ENCODE measurements around the gene TIGD1.

TIGD1 gene

DNA sequence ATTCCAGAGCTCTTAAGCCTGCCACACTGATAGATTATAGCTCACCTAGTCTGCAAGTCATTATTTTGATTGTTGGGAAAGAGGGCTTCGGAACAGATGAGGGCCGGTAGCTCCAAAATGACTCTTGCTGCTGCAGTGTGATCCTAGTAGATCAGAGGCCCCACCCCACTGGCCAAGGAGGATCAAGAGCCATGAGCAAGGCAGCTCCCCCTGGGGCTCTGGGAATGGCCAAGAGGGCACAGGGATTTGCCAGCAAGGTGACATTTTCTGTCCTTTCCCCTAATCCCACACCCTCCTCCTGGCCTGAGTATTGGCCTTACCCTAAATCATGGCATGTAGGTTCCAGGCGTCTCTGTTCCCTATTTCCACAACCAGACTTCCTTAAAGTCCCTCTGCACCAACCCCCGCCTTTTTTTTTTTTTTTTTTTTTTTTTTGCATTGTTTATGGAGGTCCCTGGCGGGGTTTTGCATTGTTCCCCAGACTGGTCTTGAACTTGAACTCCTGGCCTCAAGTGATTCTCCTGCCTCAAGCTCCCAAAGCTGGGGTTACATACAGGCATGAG, 36.7 kb upstream of the TIGD1 start:
- Histone ChIP-seq H3K9me3 (ENCODE audit: severe bottlenecking) (no peaks in the 10 kb centered on the region), H3K4me1 (ENCODE audit: insufficient read depth, poor library complexity, severe bottlenecking) (peaks cover 18% of the 10 kb centered on the region), H3K36me3 (ENCODE audit: low read depth) (no peaks in the 10 kb centered on the region), H3K27me3 (ENCODE audit: insufficient read depth, poor library complexity, severe bottlenecking) (no peaks in the 10 kb centered on the region), H3K27ac (ENCODE audit: poor library complexity, severe bottlenecking) (no peak overlapping the region), H3K4me3 (ENCODE audit: severe bottlenecking) (no peak overlapping the region)
- ATAC-seq (ENCODE audit: low read depth) (no peak), DNase-seq (ENCODE audit: low spot score) (no peak)
- TF ChIP-seq, protein P1, sequence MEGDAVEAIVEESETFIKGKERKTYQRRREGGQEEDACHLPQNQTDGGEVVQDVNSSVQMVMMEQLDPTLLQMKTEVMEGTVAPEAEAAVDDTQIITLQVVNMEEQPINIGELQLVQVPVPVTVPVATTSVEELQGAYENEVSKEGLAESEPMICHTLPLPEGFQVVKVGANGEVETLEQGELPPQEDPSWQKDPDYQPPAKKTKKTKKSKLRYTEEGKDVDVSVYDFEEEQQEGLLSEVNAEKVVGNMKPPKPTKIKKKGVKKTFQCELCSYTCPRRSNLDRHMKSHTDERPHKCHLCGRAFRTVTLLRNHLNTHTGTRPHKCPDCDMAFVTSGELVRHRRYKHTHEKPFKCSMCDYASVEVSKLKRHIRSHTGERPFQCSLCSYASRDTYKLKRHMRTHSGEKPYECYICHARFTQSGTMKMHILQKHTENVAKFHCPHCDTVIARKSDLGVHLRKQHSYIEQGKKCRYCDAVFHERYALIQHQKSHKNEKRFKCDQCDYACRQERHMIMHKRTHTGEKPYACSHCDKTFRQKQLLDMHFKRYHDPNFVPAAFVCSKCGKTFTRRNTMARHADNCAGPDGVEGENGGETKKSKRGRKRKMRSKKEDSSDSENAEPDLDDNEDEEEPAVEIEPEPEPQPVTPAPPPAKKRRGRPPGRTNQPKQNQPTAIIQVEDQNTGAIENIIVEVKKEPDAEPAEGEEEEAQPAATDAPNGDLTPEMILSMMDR (IDR thresholded peaks at IDR 0.05; ENCODE audit: poor library complexity, severe bottlenecking) = no peak

- no peak for DNase-seq (ENCODE audit: low spot score)
- TF ChIP-seq, protein P1 (IDR thresholded peaks at IDR 0.05; ENCODE audit: poor library complexity, severe bottlenecking) = no peak
- ATAC-seq (ENCODE audit: low read depth) = no peak
- Histone ChIP-seq H3K4me1 (ENCODE audit: insufficient read depth, poor library complexity, severe bottlenecking) (peaks cover 8% of the 10 kb centered on the region), H3K27me3 (ENCODE audit: insufficient read depth, poor library complexity, severe bottlenecking) (no peaks in the 10 kb centered on the region), H3K9me3 (ENCODE audit: severe bottlenecking) (no peaks in the 10 kb centered on the region), H3K27ac (ENCODE audit: poor library complexity, severe bottlenecking) (no peak overlapping the region), H3K4me3 (ENCODE audit: severe bottlenecking) (no peak overlapping the region), H3K36me3 (ENCODE audit: low read depth) (no peaks in the 10 kb centered on the region)
Measured at GRCh38 chr2:232584238-232584637, 33.9 kb upstream of the TIGD1 start.

DNA sequence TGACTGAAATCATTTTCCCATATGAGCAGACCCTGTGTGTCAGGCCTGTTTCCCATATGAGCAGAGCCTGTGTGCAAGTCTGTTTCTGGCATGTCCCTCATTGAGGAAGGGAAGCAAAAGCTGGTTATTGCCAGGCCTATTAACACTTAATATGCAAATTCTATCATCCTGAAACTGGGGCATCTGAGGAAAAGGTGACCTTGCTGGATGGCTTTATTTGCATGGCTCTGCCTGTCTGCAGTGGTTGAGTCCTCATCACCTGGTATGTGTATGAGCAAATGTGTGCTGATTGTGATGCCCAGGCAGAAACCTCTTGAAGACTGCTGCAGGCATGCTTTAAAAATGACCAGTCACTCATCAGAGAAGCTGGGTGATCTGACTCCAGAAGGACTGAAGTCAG, 31.4 kb upstream of the TIGD1 start:
- DNase-seq (ENCODE audit: low spot score) = no peak
- no peak overlapping the region for H3K4me3 ChIP-seq (ENCODE audit: severe bottlenecking)
- H3K9me3 ChIP-seq (ENCODE audit: severe bottlenecking) = no peaks in the 10 kb centered on the region
- ATAC-seq (ENCODE audit: low read depth) = no peak
- TF ChIP-seq, protein P1 (IDR thresholded peaks at IDR 0.05; ENCODE audit: poor library complexity, severe bottlenecking) = no peak
- H3K27me3 ChIP-seq (ENCODE audit: insufficient read depth, poor library complexity, severe bottlenecking) = no peaks in the 10 kb centered on the region
- H3K27ac ChIP-seq (ENCODE audit: poor library complexity, severe bottlenecking) = no peak overlapping the region
- H3K36me3 ChIP-seq (ENCODE audit: low read depth) = no peaks in the 10 kb centered on the region; the same call in 1 of the 2 replicates
- no peaks in the 10 kb centered on the region for H3K4me1 ChIP-seq (ENCODE audit: insufficient read depth, poor library complexity, severe bottlenecking)

DNA sequence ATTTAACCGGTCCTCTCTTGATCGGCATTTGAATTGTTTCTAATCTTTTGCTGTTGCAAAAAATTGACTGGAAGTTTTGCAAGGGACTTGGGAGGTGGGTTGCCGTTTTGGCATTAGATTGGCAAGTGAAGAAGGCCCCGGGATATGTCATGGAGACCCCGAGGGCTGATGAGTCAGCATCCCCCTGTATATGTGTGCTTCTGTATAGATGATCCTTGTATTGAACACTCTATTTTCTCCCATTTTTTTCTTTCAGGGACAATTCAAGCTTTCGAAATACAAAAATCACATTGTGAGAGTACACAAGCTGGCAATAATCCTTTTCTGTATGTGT, 30.3 kb upstream of the TIGD1 start:
- ATAC-seq (ENCODE audit: low read depth) = no peak
- Histone ChIP-seq H3K9me3 (ENCODE audit: severe bottlenecking) (no peaks in the 10 kb centered on the region), H3K4me3 (ENCODE audit: severe bottlenecking) (no peak overlapping the region), H3K27ac (ENCODE audit: poor library complexity, severe bottlenecking) (no peak overlapping the region), H3K27me3 (ENCODE audit: insufficient read depth, poor library complexity, severe bottlenecking) (no peaks in the 10 kb centered on the region), H3K4me1 (ENCODE audit: insufficient read depth, poor library complexity, severe bottlenecking) (no peaks in the 10 kb centered on the region), H3K36me3 (ENCODE audit: low read depth) (peaks cover 2% of the 10 kb centered on the region)
- DNase-seq (ENCODE audit: low spot score) = no peak
- TF ChIP-seq, protein P1 (IDR thresholded peaks at IDR 0.05; ENCODE audit: poor library complexity, severe bottlenecking) = no peak

DNA sequence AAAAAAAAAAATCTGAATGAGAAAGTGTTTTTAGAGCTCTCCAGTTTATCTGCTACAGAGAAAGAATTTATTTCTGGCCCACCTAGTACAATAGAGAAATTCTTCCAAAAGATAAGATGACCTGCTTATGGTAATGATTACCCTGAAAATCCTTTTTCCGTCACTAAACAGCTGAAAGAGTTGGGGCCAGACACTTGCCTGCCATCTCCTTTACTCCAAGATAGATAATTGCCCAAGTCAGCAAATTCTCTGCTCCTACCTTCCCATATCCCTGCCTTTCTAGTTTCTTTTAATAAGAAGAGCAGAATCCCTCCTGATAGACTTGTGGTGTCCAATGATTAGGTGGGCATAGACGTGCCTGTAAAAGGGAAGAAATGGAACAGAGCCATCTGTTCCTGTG, 28.3 kb upstream of the TIGD1 start:
- TF ChIP-seq, protein P1 (IDR thresholded peaks at IDR 0.05; ENCODE audit: poor library complexity, severe bottlenecking) = no peak
- no peaks in the 10 kb centered on the region for H3K9me3 ChIP-seq (ENCODE audit: severe bottlenecking)
- no peak overlapping the region for H3K4me3 ChIP-seq (ENCODE audit: severe bottlenecking)
- ATAC-seq (ENCODE audit: low read depth) = no peak
- no peak overlapping the region for H3K27ac ChIP-seq (ENCODE audit: poor library complexity, severe bottlenecking)
- peaks cover 7% of the 10 kb centered on the region for H3K4me1 ChIP-seq (ENCODE audit: insufficient read depth, poor library complexity, severe bottlenecking)
- peaks cover 11% of the 10 kb centered on the region for H3K36me3 ChIP-seq (ENCODE audit: low read depth)
- no peak for DNase-seq (ENCODE audit: low spot score)
- no peaks in the 10 kb centered on the region for H3K27me3 ChIP-seq (ENCODE audit: insufficient read depth, poor library complexity, severe bottlenecking)
